Small intestine (tissue), 4 donors: ENCODE results near the gene DNAH10. TPM values are rescaled to one million over a fixed set of nuclear protein-coding genes. Genes with fewer than 3 reads are reported as not detected.

Experiments
- polyA plus RNA-seq, 4 donors: library from polyadenylated mRNA; stranded (reverse) in 3 of 4; unstranded in 1 of 4; fragments of 200-250 nt in 3 of 4; fragments of 120-200 nt in 1 of 4; gene quantifications; one replicate each; pipeline versions ENCODE4 v1.2.1 to v1.2.3, GENCODE V29; 2013
- donor health status: healthy with polysubstance abuse.
- donor health status: Bipolar disorder and iron deficiency.
- donor health status: healthy.

DNAH10 gene
- polyA plus RNA-seq, 4 donors, result 0.22 to 0.50 (median 0.45) TPM; not detected in 1

Other genes with a start within 250 kb of the DNAH10 start
- gene RILPL1, start 228.6 kb upstream of the DNAH10 start, polyA plus RNA-seq, result 1 to 10 TPM; 1.1 to 5.5 (median 3.7) TPM
- 100 to 1,000 TPM in 2 of 4 donors, 10 to 100 TPM in 2; 37.1 to 261 (median 125) TPM for gene TMED2, start 177.7 kb upstream of the DNAH10 start, polyA plus RNA-seq
- gene DDX55, start 160.2 kb upstream of the DNAH10 start, polyA plus RNA-seq, result 10 to 100 TPM in 2 of 4 donors, 1 to 10 TPM in 2; 8.3 to 34.1 (median 9.9) TPM
- gene EIF2B1, start 128.6 kb upstream of the DNAH10 start, polyA plus RNA-seq, result 10 to 100 TPM; 28.4 to 40.1 (median 30.9) TPM
- gene GTF2H3, start 128.5 kb upstream of the DNAH10 start, polyA plus RNA-seq, result 10 to 100 TPM in 2 of 4 donors, 1 to 10 TPM in 2; 6.7 to 30.6 (median 12.8) TPM
- 1 to 10 TPM in 2 of 4 donors, under 1 TPM in 2; 0.22 to 7.2 (median 2.0) TPM for gene TCTN2, start 91.2 kb upstream of the DNAH10 start, polyA plus RNA-seq
- 10 to 100 TPM in 1 of 4 donors, 1 to 10 TPM in 3; 3.2 to 14.3 (median 6.3) TPM for gene ATP6V0A2, start 49.9 kb upstream of the DNAH10 start, polyA plus RNA-seq
- gene CCDC92, start 210.5 kb downstream of the DNAH10 start, polyA plus RNA-seq, result 10 to 100 TPM; 21.1 to 33.5 (median 29.2) TPM
- 100 to 1,000 TPM in 2 of 4 donors, 10 to 100 TPM in 2; 59.9 to 147 (median 92.4) TPM for gene ZNF664, start 210.9 kb downstream of the DNAH10 start, polyA plus RNA-seq